Nephron progenitor cell (in vitro differentiated cells): ENCODE data around the gene OSTF1.

ENCODE experiments used
- DNase-seq: peaks from one replicate; pipeline ENCODE4 v3.0.0; 2021
- H3K27ac Mint-ChIP-seq: 2 replicates; pipeline ENCODE4 v1.8.0; 2021; ENCODE audit warnings: mild to moderate bottlenecking, moderate library complexity, mixed read lengths
- H3K27me3 Mint-ChIP-seq: 2 replicates; pipeline ENCODE4 v1.8.0; 2021; ENCODE audit warnings: mild to moderate bottlenecking, low read depth, mixed read lengths; ENCODE audit not compliant: poor library complexity
- H3K36me3 Mint-ChIP-seq: 2 replicates; pipeline ENCODE4 v1.8.0; 2021; ENCODE audit warnings: low read depth, mixed read lengths
- H3K4me1 Mint-ChIP-seq: 2 replicates; pipeline ENCODE4 v1.8.0; 2021; ENCODE audit warnings: mixed read lengths
- H3K4me3 Mint-ChIP-seq: 2 replicates; pipeline ENCODE4 v1.8.0; 2021; ENCODE audit warnings: mild to moderate bottlenecking, moderate library complexity, mixed read lengths
- H3K9me3 Mint-ChIP-seq: 2 replicates; pipeline ENCODE4 v1.8.0; 2021; ENCODE audit warnings: mild to moderate bottlenecking, moderate library complexity, mixed read lengths
- CTCF ChIP-seq: fragments of 200-600 bp; sonication (generic); IDR thresholded peaks from 2 replicates; pipeline ENCODE4 v1.5.0; 2021; ENCODE audit warnings: antibody characterized with exemption

OSTF1 gene

DNA sequence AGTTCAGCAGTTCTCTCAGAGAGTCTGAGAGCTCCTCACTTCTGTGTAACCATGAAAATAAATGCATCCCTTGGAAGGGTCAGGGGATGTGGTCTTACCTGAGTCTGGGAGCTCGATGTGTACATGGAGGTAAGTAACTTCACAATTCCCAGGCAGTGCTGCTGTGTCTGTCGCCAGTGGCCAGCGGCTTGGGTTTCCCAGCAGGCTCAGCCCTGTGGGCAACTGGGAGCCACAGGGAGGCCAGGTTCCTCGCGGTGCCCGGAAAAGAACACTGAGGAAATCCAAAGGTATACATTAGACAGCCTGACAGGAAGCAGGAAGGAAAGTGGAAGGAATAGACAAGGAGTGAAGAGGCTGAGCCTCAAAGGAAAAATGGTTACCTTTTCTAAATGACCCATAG, 62.2 kb downstream of the OSTF1 start:
- TF ChIP-seq CTCF: no peak
- DNase-seq: no peak
- Mint-ChIP-seq H3K36me3 (no peaks in the 10 kb centered on the region), H3K27ac (no peak overlapping the region), H3K4me3 (no peak overlapping the region), H3K4me1 (peaks cover 23% of the 10 kb centered on the region), H3K27me3 (no peaks in the 10 kb centered on the region), H3K9me3 (no peaks in the 10 kb centered on the region)

- no peaks in the 10 kb centered on the region for H3K27me3 Mint-ChIP-seq
- no peak overlapping the region for H3K4me3 Mint-ChIP-seq
- no peak for TF ChIP-seq CTCF
- peaks cover 22% of the 10 kb centered on the region for H3K4me1 Mint-ChIP-seq
- no peaks in the 10 kb centered on the region for H3K9me3 Mint-ChIP-seq
- H3K27ac Mint-ChIP-seq: no peak overlapping the region
- H3K36me3 Mint-ChIP-seq: no peaks in the 10 kb centered on the region
- DNase-seq: no peak
Observed at GRCh38 chr9:75152416-75152815, 64.1 kb downstream of the OSTF1 start.

- no peak for DNase-seq
- H3K4me1 Mint-ChIP-seq: no peaks in the 10 kb centered on the region
- H3K27ac Mint-ChIP-seq: no peak overlapping the region
- no peaks in the 10 kb centered on the region for H3K36me3 Mint-ChIP-seq
- no peaks in the 10 kb centered on the region for H3K27me3 Mint-ChIP-seq
- no peaks in the 10 kb centered on the region for H3K9me3 Mint-ChIP-seq
- no peak for TF ChIP-seq CTCF
- H3K4me3 Mint-ChIP-seq: no peak overlapping the region
Observed at GRCh38 chr9:75156858-75157257, 68.5 kb downstream of the OSTF1 start.

GRCh38 chr9:75161116-75161857, 73.0 kb downstream of the OSTF1 start:
- TF ChIP-seq CTCF: no peak
- Mint-ChIP-seq H3K9me3 (peaks cover 37% of the 10 kb centered on the region), H3K4me1 (no peaks in the 10 kb centered on the region), H3K4me3 (no peak overlapping the region), H3K27me3 (peaks cover 2% of the 10 kb centered on the region), H3K36me3 (peaks cover 21% of the 10 kb centered on the region), H3K27ac (no peak overlapping the region)
- no peak for DNase-seq

GRCh38 chr9:75163764-75164163, 75.5 kb downstream of the OSTF1 start:
- H3K9me3 Mint-ChIP-seq: peaks cover 53% of the 10 kb centered on the region
- no peak overlapping the region for H3K27ac Mint-ChIP-seq
- H3K4me3 Mint-ChIP-seq: no peak overlapping the region

More at GRCh38 chr9:75163764-75164163, 75.5 kb downstream of the OSTF1 start:
- Mint-ChIP-seq H3K4me1 (no peaks in the 10 kb centered on the region), H3K36me3 (peaks cover 33% of the 10 kb centered on the region), H3K27me3 (peaks cover 2% of the 10 kb centered on the region)
- no peak for TF ChIP-seq CTCF
- no peak for DNase-seq
